DOHH2 (cell line): ENCODE measurements around the gene CHMP4A.

Source experiments
- CTCF ChIP-seq: fragments of 200-600 bp; sonication (generic); IDR thresholded peaks from one replicate; pipeline ENCODE4 v1.5.1; 2014; ENCODE audit warnings: antibody characterized with exemption, mild to moderate bottlenecking, low read depth, low read length; ENCODE audit not compliant: poor library complexity, severe bottlenecking
- EZH2phosphoT487 ChIP-seq: fragments of 200-600 bp; sonication (generic); IDR thresholded peaks from 2 replicates; pipeline ENCODE4 v1.6.1; 2017; ENCODE audit warnings: borderline replicate concordance, mild to moderate bottlenecking, antibody characterized with exemption, low read length, moderate library complexity, mixed read lengths

- TF ChIP-seq CTCF (no peak), EZH2phosphoT487 (no peak)
Observed at GRCh38 chr14:24235804-24236688, 22.8 kb upstream of the CHMP4A start.
